Esophagus muscularis mucosa (tissue), 4 donors: ENCODE measurements around the gene GPX1. TPM values are rescaled to one million over a fixed set of nuclear protein-coding genes. Genes with fewer than 3 reads are reported as not detected.
"Not testable (repeated sequence)": the region's sequence is repeated elsewhere in the genome, so short reads cannot be mapped to it uniquely, and the experiment has no call there.

Experiments
- DNase-seq: peaks from one replicate; pipeline ENCODE4 v3.0.0-alpha.2; 2017; ENCODE audit errors: extremely low spot score
- H3K27ac ChIP-seq, 4 donors: fragments of 200-600 bp; sonication (generic); replicated peaks in 1 of 4; 1 replicate in 3 of 4; 2 replicates in 1 of 4; pipeline ENCODE4 v1.5.1; 2016 to 2019; ENCODE audit warnings: mild to moderate bottlenecking in 1 of 4
- H3K27me3 ChIP-seq, 4 donors: fragments of 200-600 bp; sonication (generic); one replicate each; pipeline versions ENCODE4 v1.5.1 to v1.6.0; 2016 to 2019
- H3K36me3 ChIP-seq, 4 donors: fragments of 200-600 bp; sonication (generic); one replicate each; pipeline ENCODE4 v1.5.1; 2016 to 2019
- H3K4me1 ChIP-seq, 4 donors: fragments of 200-600 bp; sonication (generic); one replicate each; pipeline ENCODE4 v1.5.1; 2016 to 2019
- H3K4me3 ChIP-seq, 4 donors: fragments of 200-600 bp; sonication (generic); 1 replicate in 2 of 4; 2 replicates in 2 of 4; pipeline ENCODE4 v1.5.1; 2016 to 2019; ENCODE audit warnings: mild to moderate bottlenecking in 4 of 4, moderate library complexity in 1 of 4
- H3K9me3 ChIP-seq, 4 donors: fragments of 200-600 bp; sonication (generic); 1 replicate in 3 of 4; 2 replicates in 1 of 4; pipeline ENCODE4 v1.5.1; 2016 to 2019
- EP300 ChIP-seq: sonication (generic); formaldehyde crosslinking; IDR thresholded peaks from one replicate; pipeline ENCODE4 v1.6.1; 2017; ENCODE audit warnings: antibody characterized with exemption
- POLR2A ChIP-seq: fragments of 450-650 bp; IDR thresholded peaks from one replicate; pipeline ENCODE4 v1.6.1; 2017; ENCODE audit warnings: antibody characterized with exemption, moderate library complexity, mild to moderate bottlenecking, low read depth
- POLR2AphosphoS5 ChIP-seq, 2 donors: sonication (generic); formaldehyde crosslinking; IDR thresholded peaks; one replicate each; pipeline ENCODE4 v1.6.1; 2017; ENCODE audit warnings: antibody characterized with exemption in 2 of 2
- WGBS: methylation state at CpG from one replicate; pipeline ENCODE4 v1.1.5; 2018; 5-methylcytosine and 5-hydroxymethylcytosine counted together
- intact Hi-C: fragments of 100-400 bp; cut with DNase I; formaldehyde crosslinking; loops from one replicate; pipeline ENCODE4 v1.15.1; 2023
- total RNA-seq, 4 donors: library from RNA; depleted of rRNA; stranded (reverse); fragments of >200 nt; gene quantifications; one replicate each; pipeline versions ENCODE4 v1.1.0 to v1.2.1, GENCODE V29; 2016
- TF ChIP-seq, protein P1 (sequence below), 3 experiments: fragments of 200-600 bp in 2 of 3; fragments of 450-650 bp in 1 of 3; sonication (generic) in 2 of 3; IDR thresholded peaks; one replicate each; pipeline ENCODE4 v1.5.1; 2017 to 2019; ENCODE audit warnings: antibody characterized with exemption in 3 of 3, mild to moderate bottlenecking in 2 of 3, moderate library complexity in 1 of 3

The GPX1 gene
- total RNA-seq, 4 donors from 2014 or later = 154 to 295 (median 226) TPM

DNA sequence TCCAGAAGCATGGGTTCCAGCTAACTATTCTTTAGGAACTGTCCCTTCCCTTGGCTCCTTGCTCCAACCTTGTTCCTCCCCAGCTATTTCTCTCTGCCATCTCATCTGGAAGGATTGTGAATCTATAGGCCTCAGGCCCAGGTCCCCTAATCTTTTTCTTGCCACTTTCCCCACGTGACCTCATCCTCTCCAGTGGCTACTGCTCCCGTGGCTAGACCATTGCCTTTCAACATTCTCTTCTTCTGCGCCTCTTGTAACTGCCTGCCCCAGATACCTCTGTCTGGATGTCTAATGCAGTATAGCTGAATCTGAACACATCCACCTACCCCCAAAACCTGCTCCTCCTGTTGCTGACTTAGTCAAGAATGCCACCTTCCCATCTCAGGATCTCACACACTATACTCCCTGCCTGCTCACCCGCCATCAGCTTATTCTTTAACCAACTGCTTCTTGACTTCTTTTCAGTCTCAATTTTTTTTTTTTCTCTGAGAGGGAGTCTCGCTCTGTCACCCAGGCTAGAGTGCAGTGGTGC, 5.2 kb downstream of the GPX1 start:
- Histone ChIP-seq H3K27me3 (no peaks in the 10 kb centered on the region), H3K27ac (peak overlapping the region; percentile 38 to 66 (median 58)), H3K9me3 (no peaks in the 10 kb centered on the region), H3K4me3 (no peak overlapping the region), H3K4me1 (peaks cover 19 to 44% (median 42%) of the 10 kb centered on the region in 4 donors), H3K36me3 (peaks cover 0 to 20% (median 2%) of the 10 kb centered on the region in 4 donors)
- 83% methylated on average over 5 of the region's 5 CpGs for WGBS
- no peak for DNase-seq
- TF ChIP-seq POLR2A (no peak), POLR2AphosphoS5 (IDR thresholded peaks at IDR 0.05) (no peak), EP300 (no peak)
- TF ChIP-seq, protein P1, sequence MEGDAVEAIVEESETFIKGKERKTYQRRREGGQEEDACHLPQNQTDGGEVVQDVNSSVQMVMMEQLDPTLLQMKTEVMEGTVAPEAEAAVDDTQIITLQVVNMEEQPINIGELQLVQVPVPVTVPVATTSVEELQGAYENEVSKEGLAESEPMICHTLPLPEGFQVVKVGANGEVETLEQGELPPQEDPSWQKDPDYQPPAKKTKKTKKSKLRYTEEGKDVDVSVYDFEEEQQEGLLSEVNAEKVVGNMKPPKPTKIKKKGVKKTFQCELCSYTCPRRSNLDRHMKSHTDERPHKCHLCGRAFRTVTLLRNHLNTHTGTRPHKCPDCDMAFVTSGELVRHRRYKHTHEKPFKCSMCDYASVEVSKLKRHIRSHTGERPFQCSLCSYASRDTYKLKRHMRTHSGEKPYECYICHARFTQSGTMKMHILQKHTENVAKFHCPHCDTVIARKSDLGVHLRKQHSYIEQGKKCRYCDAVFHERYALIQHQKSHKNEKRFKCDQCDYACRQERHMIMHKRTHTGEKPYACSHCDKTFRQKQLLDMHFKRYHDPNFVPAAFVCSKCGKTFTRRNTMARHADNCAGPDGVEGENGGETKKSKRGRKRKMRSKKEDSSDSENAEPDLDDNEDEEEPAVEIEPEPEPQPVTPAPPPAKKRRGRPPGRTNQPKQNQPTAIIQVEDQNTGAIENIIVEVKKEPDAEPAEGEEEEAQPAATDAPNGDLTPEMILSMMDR (IDR thresholded peaks at IDR 0.05) = no peak
- intact Hi-C loops = no loop called here

DNA sequence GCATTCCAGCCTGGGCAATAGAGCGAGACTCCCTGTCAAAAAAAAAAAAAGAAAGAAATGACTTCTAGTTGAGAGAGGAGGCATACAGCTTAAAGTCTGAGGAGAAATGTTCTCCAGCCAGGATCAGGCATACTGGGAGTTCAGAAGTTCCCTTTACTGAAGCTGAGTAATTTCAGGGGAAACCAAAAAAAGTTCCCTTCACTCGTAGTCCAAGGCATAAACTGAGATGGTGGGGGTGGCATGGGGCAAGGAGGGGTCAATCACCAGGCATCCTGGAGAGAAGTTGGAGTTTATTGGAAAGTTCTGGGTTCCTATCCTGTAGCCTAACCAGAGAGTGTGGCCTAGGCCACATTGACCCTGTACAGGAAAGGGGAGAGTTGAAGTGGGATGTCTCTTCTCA, 5.9 kb downstream of the GPX1 start:
- H3K27me3 ChIP-seq = no peaks in the 10 kb centered on the region
- no peak for DNase-seq
- peaks cover 0 to 20% (median 2%) of the 10 kb centered on the region in 4 donors for H3K36me3 ChIP-seq
- peaks cover 19 to 41% (median 38%) of the 10 kb centered on the region in 4 donors for H3K4me1 ChIP-seq
- 68% methylated on average over 2 of the region's 2 CpGs for WGBS
- intact Hi-C loops = no loop called here
- H3K4me3 ChIP-seq = no peak overlapping the region
- H3K9me3 ChIP-seq = no peaks in the 10 kb centered on the region
- H3K27ac ChIP-seq = peak overlapping the region; percentile 38 to 66 (median 58)
- TF ChIP-seq POLR2AphosphoS5 (IDR thresholded peaks at IDR 0.05) (no peak), POLR2A (no peak)
- TF ChIP-seq, protein P1 (IDR thresholded peaks at IDR 0.05) = no peak

DNA sequence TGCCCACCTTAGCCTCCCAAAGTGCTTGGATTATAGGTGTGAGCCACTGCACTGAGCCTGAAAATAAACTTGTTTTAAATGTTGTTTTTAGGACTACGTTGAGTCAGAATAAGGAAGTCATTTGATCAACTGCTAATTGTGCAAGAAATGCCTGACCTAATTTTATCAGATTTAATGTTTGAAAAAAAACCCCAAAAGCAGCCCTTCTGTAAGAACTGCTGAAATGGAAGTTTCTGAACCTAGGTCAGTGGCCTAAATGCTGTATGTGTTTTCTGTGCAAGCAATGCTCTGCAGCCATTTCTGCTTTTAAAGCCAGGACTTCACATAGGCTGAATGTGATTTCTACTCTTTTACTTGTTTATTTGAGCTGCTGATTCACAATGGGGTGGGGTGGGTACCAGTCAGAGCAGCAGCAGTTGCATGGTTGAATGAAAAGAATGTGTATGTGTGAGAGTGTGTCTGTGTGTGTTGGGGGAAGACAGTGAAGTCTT, 6.6 kb downstream of the GPX1 start:
- no peak for DNase-seq
- Histone ChIP-seq H3K4me3 (no peak overlapping the region), H3K4me1 (peaks cover 12 to 39% (median 31%) of the 10 kb centered on the region in 4 donors), H3K27ac (peak overlapping the region; percentile 38 to 66 (median 58)), H3K36me3 (peaks cover 0 to 14% (median 2%) of the 10 kb centered on the region in 4 donors), H3K27me3 (no peaks in the 10 kb centered on the region), H3K9me3 (no peaks in the 10 kb centered on the region)
- WGBS = 67% methylated on average over 1 of the region's 1 CpG
- TF ChIP-seq, protein P1 (IDR thresholded peaks at IDR 0.05) = no peak
- TF ChIP-seq POLR2A (no peak), POLR2AphosphoS5 (IDR thresholded peaks at IDR 0.05) (no peak), EP300 (no peak)
- intact Hi-C loops = no loop called here

DNA sequence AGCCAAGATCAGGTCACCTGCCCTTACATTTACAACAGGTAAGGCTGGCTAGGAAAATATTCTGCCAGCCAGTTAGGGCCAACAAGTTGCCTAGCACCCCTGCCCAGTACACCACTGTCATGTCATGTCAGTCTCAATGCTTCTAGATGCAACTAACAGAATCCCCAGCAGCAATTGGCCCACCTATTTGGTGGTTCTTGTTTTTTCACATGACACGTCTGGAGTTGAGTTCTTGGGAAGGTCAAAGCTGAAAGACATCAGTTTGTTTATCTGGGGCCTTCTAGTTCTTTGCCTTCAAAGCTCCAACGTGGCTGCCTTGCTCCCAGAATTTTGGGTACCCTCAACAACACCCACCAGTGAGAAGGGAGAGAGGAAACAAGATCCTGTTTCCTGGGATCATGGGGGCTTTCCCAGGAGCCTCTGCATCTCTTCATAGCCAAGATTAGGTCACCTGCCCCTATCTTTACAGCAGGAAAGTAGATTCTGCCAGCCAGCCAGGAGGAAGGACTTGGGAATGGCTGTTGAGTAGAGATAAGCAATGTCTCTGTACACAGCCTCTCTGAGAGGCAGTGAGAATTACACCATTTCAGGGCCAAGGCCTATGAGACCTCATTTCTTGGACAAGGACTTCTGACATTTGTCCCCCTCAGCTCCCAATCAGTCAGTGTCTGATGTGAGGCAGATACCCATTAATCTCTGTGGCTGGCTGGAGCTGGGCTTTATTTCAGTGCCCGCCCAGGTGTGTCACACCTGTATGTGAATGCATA, 8.6 kb downstream of the GPX1 start:
- Histone ChIP-seq H3K27ac (no peak overlapping the region), H3K4me1 (peaks cover 7 to 26% (median 17%) of the 10 kb centered on the region in 4 donors), H3K9me3 (no peaks in the 10 kb centered on the region), H3K27me3 (no peaks in the 10 kb centered on the region), H3K36me3 (no peaks in the 10 kb centered on the region), H3K4me3 (no peak overlapping the region)
- intact Hi-C loops = no loop called here
- TF ChIP-seq POLR2AphosphoS5 (IDR thresholded peaks at IDR 0.05) (no peak), EP300 (no peak), POLR2A (no peak)
- TF ChIP-seq, protein P1 (IDR thresholded peaks at IDR 0.05) = no peak
- no peak for DNase-seq
- WGBS = 53% methylated on average over 3 of the region's 3 CpGs

DNA sequence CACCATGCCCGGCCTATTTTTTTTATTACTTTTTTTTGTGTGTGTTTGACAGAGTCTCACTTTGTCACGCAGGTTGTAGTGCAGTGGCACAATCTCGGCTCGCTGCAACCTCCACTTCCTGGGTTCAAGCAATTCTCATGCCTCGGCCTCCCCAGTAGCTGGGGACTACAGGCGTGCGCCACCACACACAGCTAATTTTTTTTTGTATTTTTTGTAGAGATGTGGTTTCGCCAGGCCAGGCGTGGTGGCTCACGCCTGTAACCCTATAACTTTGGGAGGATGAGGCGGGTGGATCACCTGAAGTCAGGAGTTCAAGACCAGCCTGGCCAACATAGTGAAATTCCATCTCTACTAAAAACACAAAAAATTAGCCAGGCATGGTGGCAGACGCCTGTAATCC, 9.8 kb downstream of the GPX1 start:
- H3K4me1 ChIP-seq = peaks cover 13 to 29% (median 18%) of the 10 kb centered on the region in 4 donors
- H3K27ac ChIP-seq, H3K9me3 ChIP-seq, DNase-seq, intact Hi-C loops, H3K36me3 ChIP-seq, H3K27me3 ChIP-seq, H3K4me3 ChIP-seq: not testable (repeated sequence)
- WGBS = 92% methylated on average over 12 of the region's 12 CpGs
